HS-27A (cell line): ENCODE results near the gene SRC.

ENCODE experiments used
- DNase-seq: peaks from one replicate; pipeline ENCODE4 v3.0.0-alpha.2; 2012; ENCODE audit warnings: low read depth, missing footprints

The SRC gene

GRCh38 chr20:37315021-37315451 is 30.9 kb upstream of the SRC start:
- DNase-seq, result no peak

GRCh38 chr20:37315452-37316110 is 30.4 kb upstream of the SRC start:
- no peak for DNase-seq

GRCh38 chr20:37316116-37316774 is 29.7 kb upstream of the SRC start:
- DNase-seq, result no peak

GRCh38 chr20:37316775-37317170 is 29.2 kb upstream of the SRC start:
- no peak for DNase-seq

- no peak for DNase-seq
Measured at GRCh38 chr20:37317316-37317715, 28.6 kb upstream of the SRC start.

- no peak for DNase-seq
Measured at GRCh38 chr20:37317994-37318640, 27.8 kb upstream of the SRC start.

- no peak for DNase-seq
Measured at GRCh38 chr20:37319151-37319671, 26.7 kb upstream of the SRC start.

- no peak for DNase-seq
Measured at GRCh38 chr20:37323985-37324384, 22.0 kb upstream of the SRC start.

GRCh38 chr20:37325206-37325605 is 20.7 kb upstream of the SRC start:
- no peak for DNase-seq

- no peak for DNase-seq
Measured at GRCh38 chr20:37326666-37327065, 19.3 kb upstream of the SRC start.

- no peak for DNase-seq
Measured at GRCh38 chr20:37327748-37328147, 18.2 kb upstream of the SRC start.

- DNase-seq, result no peak
Measured at GRCh38 chr20:37328149-37328945, 17.6 kb upstream of the SRC start.

- DNase-seq, result no peak
Measured at GRCh38 chr20:37329481-37330165, 16.3 kb upstream of the SRC start.

GRCh38 chr20:37330316-37330715 is 15.6 kb upstream of the SRC start:
- DNase-seq, result no peak

GRCh38 chr20:37331060-37331857 is 14.7 kb upstream of the SRC start:
- no peak for DNase-seq

GRCh38 chr20:37333130-37333847 is 12.7 kb upstream of the SRC start:
- DNase-seq, result no peak

- DNase-seq, result no peak
Measured at GRCh38 chr20:37333848-37334318, 12.1 kb upstream of the SRC start.

- no peak for DNase-seq
Measured at GRCh38 chr20:37334450-37334849, 11.5 kb upstream of the SRC start.

GRCh38 chr20:37335642-37336368 is 10.1 kb upstream of the SRC start:
- DNase-seq, result no peak
